Islet of Langerhans (tissue), 1 donor: Measurements from ENCODE around the gene RAB5A.
"Not testable (repeated sequence)": the region's sequence is repeated elsewhere in the genome, so short reads cannot be mapped to it uniquely, and the experiment has no call there.

Experiments used
- FAIRE-seq: peaks from one replicate; lab custom pipeline; 2011; peaks lifted over from hg19 to GRCh38; lab: Jason Lieb, UNC

Gene RAB5A, protein sequence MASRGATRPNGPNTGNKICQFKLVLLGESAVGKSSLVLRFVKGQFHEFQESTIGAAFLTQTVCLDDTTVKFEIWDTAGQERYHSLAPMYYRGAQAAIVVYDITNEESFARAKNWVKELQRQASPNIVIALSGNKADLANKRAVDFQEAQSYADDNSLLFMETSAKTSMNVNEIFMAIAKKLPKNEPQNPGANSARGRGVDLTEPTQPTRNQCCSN

DNA sequence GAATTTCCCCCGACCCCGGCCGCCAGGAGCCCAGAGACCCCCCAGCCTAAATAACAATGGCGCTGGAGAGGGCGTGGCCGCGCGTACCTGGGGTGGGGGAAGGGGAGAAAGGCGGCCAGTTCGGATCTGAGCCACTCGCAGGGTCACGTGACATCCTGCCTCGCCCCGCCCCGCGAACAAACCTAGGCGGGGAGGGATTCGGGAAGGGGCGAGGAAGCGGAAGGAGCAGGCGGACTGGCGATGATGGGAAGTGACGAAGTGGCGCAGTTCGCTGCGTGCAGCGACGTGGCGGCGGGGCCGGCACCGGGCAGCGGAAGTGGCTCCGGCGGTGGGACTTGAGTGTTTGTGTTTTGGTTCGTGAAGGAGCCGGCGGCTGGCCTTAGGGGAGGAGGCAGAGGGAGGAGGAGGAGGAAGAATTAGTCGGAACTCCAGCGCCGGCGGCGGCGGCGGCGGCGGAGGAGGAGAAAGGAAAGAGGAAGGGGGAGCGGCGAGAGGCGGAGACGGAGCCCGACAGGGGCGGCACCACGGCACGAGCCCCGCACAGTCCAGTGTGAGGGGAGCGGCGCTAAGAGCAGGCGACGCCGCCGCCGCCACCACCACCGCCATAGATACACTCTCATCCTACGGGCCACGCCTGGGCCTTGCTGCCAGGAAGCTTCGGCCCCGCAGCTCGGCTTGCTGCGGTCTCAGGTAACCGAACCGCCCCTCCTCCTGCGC lies at the start of gene RAB5A:
TSS of gene RAB5A (plus strand) at position 266 of the 717 bp plus-strand sequence. CDS start 3,802 bp downstream, outside the sequence.
- FAIRE-seq = no peak

DNA sequence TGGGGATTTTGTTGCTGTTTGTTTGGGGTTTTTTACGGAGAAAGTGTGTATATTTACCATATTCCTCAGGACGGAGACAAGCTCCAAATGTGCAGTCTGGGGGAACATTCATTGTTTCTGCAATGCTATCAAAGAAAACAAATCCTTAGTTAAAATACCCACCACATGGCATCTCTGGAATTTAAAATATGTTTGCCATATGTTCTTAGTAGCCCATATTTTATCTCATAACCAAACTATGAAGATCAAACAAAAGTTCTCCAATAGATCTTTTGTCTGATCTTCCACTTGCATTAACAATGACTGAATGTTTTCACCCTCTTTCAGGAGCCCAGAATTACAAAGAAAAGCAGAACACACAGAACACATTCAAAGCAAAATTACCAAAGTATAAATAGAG lies 48.2 kb upstream of the RAB5A start:
- FAIRE-seq = no peak

DNA sequence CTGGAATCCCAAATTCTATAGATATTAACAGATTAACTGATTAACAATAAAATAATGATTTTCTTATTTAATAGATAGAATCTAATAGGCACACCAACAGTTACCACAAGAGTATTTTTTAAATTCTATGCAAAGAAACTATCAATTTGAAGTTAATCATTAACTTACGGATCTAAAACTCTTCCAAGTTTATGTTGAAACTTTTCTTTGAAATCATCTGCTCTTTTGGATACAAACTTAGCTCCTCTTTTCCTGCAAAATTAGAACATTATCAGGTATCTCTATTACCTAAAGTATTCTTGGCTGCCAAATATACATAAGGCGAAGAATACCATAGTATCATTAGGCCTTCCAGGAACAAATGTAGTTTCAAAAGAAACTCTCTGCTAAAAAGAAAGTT lies 47.6 kb upstream of the RAB5A start:
- FAIRE-seq = no peak

GRCh38 chr3:19899833-19900232 lies 47.1 kb upstream of the RAB5A start:
- FAIRE-seq = not testable (repeated sequence)

DNA sequence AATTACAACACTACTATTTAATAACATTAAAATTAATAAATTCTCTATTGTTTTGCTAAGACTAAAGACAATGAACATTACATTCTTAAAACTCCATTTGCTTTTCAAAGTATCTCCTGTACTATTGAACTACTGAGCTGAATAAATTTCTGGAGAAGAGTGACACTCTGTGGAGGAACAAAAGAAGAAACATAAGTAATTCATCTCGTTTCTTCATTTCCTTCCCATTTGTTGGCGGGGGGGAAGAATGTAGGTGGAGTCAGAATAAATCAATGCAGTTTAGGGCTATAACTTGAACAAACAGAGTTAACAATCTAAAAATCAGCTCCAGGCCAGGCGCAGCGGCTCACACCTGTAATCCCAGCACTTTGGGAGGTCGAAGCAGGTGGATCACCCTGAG lies 45.6 kb upstream of the RAB5A start:
- FAIRE-seq = no peak

DNA sequence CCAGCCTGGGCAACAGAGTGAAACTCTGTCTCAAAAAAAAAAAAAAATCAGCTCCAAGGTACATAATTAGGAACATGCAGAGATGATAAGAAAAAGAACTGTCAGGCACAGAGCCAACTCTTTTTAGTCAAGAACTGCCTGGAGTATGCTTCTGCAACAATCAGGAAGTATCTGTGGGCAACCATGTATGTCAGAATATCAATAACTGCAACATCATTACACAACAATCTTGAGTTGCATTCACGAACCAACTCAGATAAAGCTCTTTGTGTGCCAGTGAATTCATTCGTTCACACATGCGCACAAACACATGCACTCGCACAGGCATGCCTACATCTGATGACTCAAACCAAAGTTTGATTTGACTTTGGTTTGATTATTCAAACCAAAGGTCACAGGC lies 45.0 kb upstream of the RAB5A start:
- FAIRE-seq = no peak

- FAIRE-seq = no peak
Measured at GRCh38 chr3:19903649-19904048, 43.2 kb upstream of the RAB5A start.

DNA sequence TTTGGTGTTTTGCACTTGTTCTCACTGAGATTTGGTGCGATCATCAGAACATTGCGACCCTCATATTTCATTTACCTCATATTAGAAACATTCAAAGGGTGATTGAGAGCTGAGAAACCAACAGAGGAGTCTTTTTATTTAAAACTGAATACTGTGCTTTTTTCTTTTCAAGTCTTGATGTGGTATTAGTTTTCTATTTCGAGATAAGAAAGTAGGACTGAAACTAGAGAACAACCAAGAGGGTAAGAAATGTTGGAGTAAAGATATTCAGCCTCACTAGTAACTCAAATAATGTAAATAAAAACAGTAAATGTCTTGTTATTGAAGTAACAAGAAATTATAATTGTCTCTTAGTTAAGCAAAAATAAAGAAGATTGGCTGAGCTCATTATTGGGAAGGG lies 39.4 kb upstream of the RAB5A start:
- FAIRE-seq = no peak

DNA sequence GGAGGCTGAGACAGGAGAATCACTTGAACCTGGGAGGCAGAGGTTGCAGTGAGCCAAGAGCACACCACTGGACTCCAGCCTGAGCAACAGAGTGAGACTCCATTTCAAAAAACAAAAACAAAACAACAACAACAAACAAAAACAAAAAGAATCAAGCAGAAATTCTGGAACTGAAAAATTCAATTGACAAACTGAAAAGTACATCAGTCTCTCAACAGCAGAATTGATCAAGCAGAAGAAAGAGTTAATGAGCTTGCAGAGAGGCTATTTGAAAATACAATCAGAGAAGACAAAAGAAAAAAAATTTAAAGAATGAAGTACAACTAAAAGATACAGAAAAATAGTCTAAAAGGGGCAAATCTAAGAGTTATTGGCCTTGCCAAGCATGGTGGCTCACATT lies 35.4 kb upstream of the RAB5A start:
- no peak for FAIRE-seq

DNA sequence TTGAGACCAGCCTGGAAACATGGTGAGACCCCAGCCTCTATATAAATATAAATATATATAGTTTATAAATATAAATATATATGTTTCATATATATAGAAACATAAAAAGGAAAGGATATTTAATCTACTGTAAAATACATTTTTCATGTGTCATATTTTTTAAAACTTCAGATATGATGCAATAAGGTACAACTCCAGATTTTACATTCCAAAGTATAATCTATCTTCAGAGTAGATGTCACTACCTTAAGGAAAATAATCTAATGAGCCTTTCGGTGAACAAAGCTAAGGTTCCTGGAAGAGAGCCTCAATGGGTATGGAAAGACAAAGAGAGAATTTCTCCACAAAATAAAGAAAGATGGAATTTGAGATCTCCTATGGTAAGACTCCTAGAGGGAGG lies 29.7 kb upstream of the RAB5A start:
- FAIRE-seq = no peak

DNA sequence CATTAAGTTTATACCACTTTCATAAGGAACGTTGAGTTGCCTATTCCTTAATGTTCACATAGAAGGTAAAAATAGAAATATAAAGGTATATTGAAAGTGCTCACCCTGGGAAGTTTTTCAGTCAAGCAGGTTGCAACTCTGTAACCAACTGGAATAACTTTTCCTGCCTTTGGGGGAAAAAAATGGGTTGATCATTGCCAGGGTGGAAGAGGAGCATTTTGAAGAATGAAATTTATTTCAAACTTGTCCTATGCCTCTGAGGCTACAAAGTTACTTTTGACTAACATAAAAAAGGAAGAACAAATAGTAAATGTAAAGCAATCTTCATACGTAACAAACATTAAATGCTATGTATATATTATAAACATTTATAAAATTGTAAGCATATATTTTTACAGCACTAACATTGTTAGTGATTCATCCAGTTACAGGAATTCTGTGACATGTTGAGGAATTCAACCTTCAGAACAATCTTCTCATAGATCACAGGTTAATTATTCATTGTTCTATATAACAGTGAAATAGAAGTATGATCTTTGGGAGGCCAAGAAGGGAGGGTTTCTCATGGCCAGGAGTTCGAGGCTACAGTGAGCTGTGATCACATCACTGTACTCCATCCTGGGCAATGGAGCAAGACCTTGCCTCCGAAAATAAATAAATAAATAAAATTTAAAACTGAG lies 26.4 kb upstream of the RAB5A start:
- FAIRE-seq = no peak

DNA sequence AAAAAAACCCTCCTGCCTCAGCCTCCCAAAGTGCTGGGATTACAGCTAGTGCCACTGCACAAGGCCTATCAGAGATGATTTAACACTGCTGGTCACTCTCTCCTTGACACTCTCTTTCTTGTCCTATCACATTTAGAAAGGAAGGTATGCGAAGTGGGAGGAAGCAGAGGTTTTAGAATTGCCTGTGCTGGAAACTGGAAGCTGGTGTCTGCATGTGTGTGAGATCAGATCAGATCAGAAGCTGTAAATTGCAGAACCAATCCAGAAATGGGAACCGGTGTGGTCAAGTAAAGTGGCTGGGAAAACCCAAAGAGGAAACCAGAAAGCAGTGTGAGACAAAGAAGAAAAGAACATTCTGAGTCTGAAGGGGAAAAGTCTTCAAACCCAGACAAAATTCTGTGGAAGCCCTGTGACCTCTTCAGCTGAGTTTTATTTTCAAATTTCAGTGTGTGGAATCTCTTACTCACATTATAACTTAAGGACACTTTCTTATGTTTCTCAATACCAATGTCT lies 15.7 kb upstream of the RAB5A start:
- no peak for FAIRE-seq

DNA sequence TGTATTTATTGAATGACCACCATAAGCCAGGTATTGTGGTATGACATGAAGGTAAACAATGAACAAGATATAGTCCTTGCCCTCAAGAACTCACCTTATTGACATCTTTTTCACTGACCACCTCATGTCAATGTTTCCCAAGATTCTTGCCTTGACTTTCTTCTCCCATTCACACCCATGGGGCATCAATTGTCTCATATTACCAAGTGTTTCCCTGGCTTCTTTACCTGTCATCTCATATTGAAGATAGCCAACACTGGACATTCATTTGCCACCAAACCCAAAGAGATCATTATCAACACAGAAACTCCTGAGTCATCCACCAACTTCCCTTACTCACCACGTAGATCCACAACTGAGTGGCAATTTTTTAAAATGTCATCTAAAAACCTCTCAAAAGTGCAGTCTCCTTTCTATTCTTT lies 15.1 kb upstream of the RAB5A start:
- FAIRE-seq = no peak

- no peak for FAIRE-seq
Measured at GRCh38 chr3:19932422-19932821, 14.5 kb upstream of the RAB5A start.

GRCh38 chr3:19934098-19934566 lies 12.8 kb upstream of the RAB5A start, which contains the start of gene EFHB:
Gene EFHB, minus strand, starts transcription at chr3:19934217. Its CDS starts 199 bp downstream, at chr3:19934018.
- no peak for FAIRE-seq

GRCh38 chr3:19937459-19938294 lies 9.2 kb upstream of the RAB5A start:
- no peak for FAIRE-seq

DNA sequence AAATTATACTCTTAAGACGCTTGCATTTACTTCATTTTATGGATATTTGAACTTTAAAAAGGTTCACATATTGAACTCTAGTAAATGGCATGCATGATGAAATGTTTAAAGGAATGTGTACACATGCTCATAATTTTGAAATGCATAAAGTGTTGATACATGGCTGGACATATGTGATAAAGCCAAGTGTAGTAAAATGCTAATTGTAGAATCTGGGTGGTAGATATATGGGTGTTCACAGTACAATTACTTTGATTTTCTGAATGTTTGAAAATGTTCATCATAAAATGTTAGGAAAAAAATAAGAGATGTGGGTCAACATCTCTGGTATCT lies 8.6 kb upstream of the RAB5A start:
- FAIRE-seq = no peak

GRCh38 chr3:19940643-19941042 lies 6.3 kb upstream of the RAB5A start:
- FAIRE-seq = no peak

GRCh38 chr3:19945534-19945933 lies 1.4 kb upstream of the RAB5A start:
- FAIRE-seq = no peak

DNA sequence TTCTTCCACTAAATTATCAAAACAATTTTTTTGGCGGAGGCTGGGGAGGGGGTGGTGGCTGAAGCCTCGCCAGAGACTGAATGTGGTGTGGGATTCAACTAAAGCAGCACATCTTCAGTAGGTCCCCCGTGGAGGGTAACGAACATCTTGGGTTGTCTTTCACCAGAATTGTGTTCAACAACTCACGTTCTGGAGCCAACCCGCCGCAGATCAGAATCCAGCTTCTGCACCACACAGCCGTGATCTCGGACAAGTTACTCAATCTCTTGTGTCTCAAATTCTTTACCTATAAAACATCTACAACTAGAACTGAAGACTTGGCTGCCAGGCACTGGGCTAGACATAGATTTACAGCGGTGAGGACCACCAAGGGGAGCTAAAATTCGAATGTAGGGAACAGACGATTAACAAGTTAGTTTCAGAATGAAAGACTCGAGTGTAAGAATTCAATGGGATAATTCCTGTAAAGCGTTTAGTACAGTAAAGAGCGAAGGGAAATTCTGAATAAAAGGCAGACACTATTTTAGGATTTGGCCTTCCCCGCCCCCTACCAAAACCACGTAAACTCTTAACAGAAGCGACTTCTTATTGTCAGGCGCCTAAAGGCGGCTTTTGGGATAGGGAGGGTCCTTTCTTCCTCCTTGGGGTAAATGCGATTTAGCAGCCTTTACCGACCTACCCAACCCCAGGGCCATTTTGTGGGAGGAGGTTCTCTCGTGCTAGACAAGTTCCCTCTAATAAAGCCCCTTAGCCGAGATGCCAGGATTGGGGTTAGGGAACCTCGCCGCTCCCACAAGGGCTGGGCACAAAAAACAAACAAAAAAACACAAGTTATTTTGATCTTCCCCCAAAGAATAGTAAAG lies 697 bp upstream of the RAB5A start:
- FAIRE-seq = no peak

- no peak for FAIRE-seq
Measured at GRCh38 chr3:19947549-19948225, 790 bp downstream of the RAB5A start.
